HepG2 (cell line): ENCODE measurements around the gene ADAMTS2. TPM values are rescaled to one million over a fixed set of nuclear protein-coding genes. Genes with fewer than 3 reads are reported as not detected.

Experiments
- ATF2 ChIP-seq: sonication (generic); formaldehyde crosslinking; IDR thresholded peaks from 2 replicates; pipeline ENCODE4 v1.4.0; 2020; ENCODE audit warnings: missing genetic modification reagents
- ERF ChIP-seq: IDR thresholded peaks from 2 replicates; pipeline ENCODE4 v1.6.1; 2018; ENCODE audit warnings: missing biosample characterization, missing genetic modification reagents
- ETV5 ChIP-seq: IDR thresholded peaks from 2 replicates; pipeline ENCODE4 v1.6.1; 2018; ENCODE audit warnings: missing biosample characterization, missing genetic modification reagents, inconsistent platforms, borderline replicate concordance
- FOXJ3 ChIP-seq: sonication (generic); formaldehyde crosslinking; IDR thresholded peaks from 2 replicates; pipeline ENCODE4 v1.4.0; 2020; ENCODE audit warnings: missing genetic modification reagents, mild to moderate bottlenecking, borderline replicate concordance
- MEIS2 ChIP-seq: sonication (generic); formaldehyde crosslinking; IDR thresholded peaks from 2 replicates; pipeline ENCODE4 v1.9.0; 2021; ENCODE audit warnings: mild to moderate bottlenecking, missing genetic modification reagents
- SALL1 ChIP-seq: sonication (generic); formaldehyde crosslinking; IDR thresholded peaks from 2 replicates; pipeline ENCODE4 v1.8.0; 2022; ENCODE audit warnings: mild to moderate bottlenecking, missing genetic modification reagents
- ZKSCAN8 ChIP-seq: IDR thresholded peaks from 2 replicates; pipeline ENCODE4 v1.6.1; 2016; ENCODE audit warnings: borderline replicate concordance, missing genetic modification reagents, missing compliant biosample characterization
- ZNF124 ChIP-seq: sonication (generic); formaldehyde crosslinking; IDR thresholded peaks from 2 replicates; pipeline ENCODE4 v1.4.0; 2020; ENCODE audit warnings: missing genetic modification reagents
- ZNF383 ChIP-seq: sonication (generic); formaldehyde crosslinking; IDR thresholded peaks from 2 replicates; pipeline ENCODE4 v1.4.0; 2020; ENCODE audit warnings: missing genetic modification reagents, mild to moderate bottlenecking, borderline replicate concordance
- ZSCAN12 ChIP-seq: sonication (generic); formaldehyde crosslinking; IDR thresholded peaks from 2 replicates; pipeline ENCODE4 v1.9.0; 2021; ENCODE audit warnings: mild to moderate bottlenecking, missing genetic modification reagents
- polyA plus RNA-seq, 8 experiments: library from polyadenylated mRNA; depleted of rRNA in 3 of 8; stranded (reverse) in 7 of 8; unstranded in 1 of 8; fragments of >200 nt; fragmentation: Illumina TruSeq in 4 of 8; extraction: Trizol in 4 of 8; gene quantifications; 2 replicates each; pipeline versions ENCODE4 v1.2.1 to v1.2.3, GENCODE V29; 2011 to 2016; ENCODE audit warnings: low read depth in 4 of 8, missing spikeins in 1 of 8, mixed read lengths in 1 of 8; ENCODE audit not compliant: insufficient read depth in 1 of 8
- total RNA-seq, 5 experiments: library from RNA; depleted of rRNA; stranded (reverse); fragments of >200 nt; fragmentation: Illumina TruSeq; extraction: Trizol; gene quantifications; 2 replicates each; pipeline ENCODE4 v1.2.3, GENCODE V29; 2016; ENCODE audit warnings: low read depth in 1 of 5

Gene ADAMTS2
- total and polyA plus RNA-seq, 2 of the 13 experiments (the other 11 are each of a cell fraction or from before 2014, with no cell fraction given), result 0.24 to 3.5 TPM

- TF ChIP-seq ATF2 (CRISPR knock-in tag) (0 out of 2 replicates have a peak, but pooled peaks have one; percentile 24), MEIS2 (CRISPR knock-in tag) (0 out of 2 replicates have a peak, but pooled peaks have one; percentile 31), ZKSCAN8 (CRISPR knock-in tag) (no peak), ZSCAN12 (CRISPR knock-in tag) (no peak), ERF (CRISPR knock-in tag) (0 out of 2 replicates have a peak, but pooled peaks have one; percentile 37), FOXJ3 (CRISPR knock-in tag) (0 out of 2 replicates have a peak, but pooled peaks have one; percentile 20), SALL1 (peak; percentile 47; the same call in 1 of the 2 replicates), ZNF383 (no peak), ETV5 (peak; percentile 17; the same call in 1 of the 2 replicates), ZNF124 (CRISPR knock-in tag) (no peak)
- TF ChIP-seq, all 625 proteins: peak for 32
Observed at GRCh38 chr5:179261301-179262125, 83.7 kb downstream of the ADAMTS2 start (continued).
